HG02610 (cell line): ENCODE data around the gene SMIM22.
"Not testable (repeated sequence)": the region's sequence is repeated elsewhere in the genome, so short reads cannot be mapped to it uniquely, and the experiment has no call there.

Experiments
- ATAC-seq: cut with Tn5 transposase; IDR thresholded peaks from one replicate; pipeline ENCODE4 v1.9.1; 2021; ENCODE audit warnings: mild to moderate bottlenecking, moderate library complexity; ENCODE audit not compliant: unreplicated experiment

SMIM22 gene

DNA sequence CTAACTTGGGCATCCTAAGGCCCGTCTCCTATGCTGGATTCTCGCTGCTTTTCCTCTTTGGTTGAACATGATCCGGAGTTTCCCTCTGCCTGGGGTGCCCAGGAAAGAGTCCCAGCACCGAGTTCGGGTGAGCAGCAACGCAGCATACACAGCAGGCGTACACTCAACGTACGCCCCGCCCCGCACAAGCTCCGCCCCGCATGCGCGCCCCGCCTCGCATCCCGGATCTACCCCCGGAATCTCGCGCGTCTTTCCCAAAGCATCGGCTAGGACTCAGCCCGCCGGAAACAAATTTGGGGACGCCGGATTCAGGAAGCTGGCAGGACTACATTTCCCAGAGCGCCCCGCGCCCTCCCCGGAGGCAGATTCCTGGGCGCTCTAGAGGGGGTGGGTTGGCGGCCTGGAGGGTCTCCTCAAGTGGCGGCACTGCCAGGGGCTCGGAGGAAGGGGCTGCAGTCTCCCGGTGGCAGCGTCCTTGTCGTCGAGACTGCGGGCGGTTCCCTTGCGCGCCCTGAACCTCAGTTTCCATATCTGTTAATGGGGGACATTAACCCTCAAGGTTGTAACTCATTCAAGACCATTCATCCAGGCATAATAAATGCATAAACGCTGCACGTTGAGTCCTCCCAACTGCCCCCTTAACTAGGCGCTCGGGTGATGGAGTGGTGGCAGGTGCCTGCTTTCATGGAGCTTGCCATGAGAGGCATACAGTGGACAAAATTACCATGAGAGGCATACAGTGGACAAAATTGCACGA, 26.4 kb upstream of the SMIM22 start:
- ATAC-seq: peak; percentile 70

- ATAC-seq: no peak
Observed at GRCh38 chr16:4769306-4769638, 25.9 kb upstream of the SMIM22 start.

DNA sequence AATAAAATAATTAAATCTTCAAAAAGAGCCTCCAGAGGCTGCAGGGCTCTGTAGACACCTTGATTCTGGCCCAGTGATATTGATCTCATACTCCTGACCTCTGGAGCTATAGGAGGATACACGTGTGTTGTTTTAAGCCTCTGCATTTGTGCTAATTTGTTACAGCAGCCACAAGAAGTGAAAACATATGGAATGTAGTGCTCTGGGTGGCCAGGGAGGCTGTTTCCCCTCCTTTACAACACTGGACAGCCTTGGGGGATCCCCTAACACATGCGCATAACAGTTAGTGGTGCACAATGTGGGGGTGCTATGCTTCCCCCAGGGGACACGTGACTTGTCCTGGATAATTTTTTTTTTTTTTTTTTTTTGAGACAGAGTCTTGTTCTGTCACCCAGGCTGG, 23.5 kb upstream of the SMIM22 start:
- ATAC-seq: no peak

DNA sequence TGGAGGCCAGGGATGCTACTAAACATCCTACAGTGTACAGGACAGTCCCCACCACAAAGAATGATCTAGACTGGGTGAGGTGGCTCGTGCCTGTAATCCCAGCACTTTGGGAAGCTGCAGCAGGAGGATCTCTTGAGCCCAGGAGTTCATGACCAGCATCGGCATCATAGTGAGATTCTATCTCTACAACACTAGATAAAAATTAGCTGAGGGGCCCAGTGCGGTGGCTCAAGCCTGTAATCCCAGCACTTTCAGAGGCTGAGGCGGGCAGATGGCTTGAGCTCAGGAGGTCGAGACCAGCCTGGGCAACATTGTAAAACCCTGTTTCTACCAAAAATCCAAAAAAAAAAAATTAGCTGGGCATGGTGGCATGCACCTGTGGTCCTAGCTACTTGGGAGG, 22.8 kb upstream of the SMIM22 start:
- ATAC-seq: no peak

DNA sequence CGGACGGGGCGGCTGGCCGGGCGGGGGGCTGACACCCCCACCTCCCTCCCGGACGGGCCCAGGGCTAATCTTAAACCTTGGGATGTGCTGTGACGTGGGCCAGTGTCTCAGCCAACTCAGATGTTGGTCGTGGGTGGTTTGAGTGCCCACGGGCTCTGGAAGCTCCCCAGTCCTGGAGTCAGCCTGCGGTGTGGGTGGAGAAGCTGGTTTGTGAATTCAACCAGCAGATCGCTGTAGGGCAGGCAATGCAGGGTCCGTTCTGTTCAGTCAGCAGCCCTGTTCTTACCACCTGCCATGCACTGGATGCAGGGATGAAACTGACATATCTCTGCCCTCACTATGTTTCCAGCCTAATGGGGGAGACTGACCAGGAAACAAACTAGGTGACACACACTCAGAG, 20.2 kb upstream of the SMIM22 start:
- ATAC-seq: no peak

DNA sequence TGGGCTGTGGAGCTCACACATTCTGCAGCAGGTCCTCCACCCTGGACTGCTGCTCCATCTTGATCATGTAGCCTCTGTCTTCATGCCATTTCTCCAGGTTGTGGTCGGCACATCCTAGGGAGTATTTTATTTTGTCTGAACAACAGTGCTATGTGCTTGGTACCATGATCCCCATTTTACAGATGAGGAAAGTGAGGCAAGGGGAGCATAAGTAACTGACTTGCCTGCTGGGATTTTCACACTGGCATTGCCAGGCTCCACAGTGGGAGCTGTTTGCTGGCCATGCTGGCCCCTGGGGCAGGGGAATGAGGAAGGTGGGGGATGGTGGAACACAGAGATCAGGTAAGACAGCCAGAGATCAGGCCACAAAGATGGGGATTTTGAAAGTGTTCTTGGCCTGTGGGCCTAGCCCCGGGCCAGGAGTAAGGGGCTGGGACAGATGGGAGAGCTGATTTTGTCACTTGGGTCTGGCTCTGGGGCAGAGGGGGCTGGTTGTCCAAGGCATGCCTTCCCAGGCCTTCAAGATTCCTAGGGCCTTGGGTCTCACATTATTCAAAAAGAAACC, 18.9 kb upstream of the SMIM22 start:
- no peak for ATAC-seq

DNA sequence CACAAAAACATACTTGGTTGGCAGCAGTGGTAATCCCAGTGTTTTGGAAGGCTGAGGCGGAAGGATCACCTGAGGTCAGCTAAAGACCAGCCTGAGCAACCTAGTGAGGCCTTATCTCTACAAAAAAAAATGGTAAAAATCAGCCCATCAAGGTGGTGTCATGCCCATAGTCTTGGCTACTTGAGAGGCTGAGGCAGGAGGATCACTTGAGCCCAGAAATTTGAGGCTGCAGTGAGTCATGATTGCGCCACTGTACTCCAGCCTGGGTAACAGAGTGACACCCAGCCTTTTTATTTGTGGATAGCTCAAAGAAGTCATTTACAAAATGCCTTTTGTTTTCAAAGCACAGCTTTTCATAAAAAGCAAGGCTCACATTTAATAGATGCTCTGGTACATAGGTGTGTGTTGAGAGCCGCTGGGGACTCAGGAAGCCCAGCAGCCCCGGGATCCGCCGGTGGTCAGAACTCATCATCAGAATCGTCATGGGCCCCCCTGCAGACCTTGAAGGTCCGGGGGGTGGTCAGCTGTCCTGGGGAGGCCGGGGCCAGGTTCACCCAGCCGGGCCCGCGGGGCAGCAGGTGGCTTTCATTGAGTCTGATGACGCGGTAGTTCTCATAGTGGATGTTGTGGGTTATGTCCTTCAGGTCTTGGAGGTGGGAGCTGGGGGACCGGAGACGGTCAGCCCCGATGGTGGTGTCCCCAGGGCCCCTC, 17.7 kb upstream of the SMIM22 start:
- no peak for ATAC-seq

DNA sequence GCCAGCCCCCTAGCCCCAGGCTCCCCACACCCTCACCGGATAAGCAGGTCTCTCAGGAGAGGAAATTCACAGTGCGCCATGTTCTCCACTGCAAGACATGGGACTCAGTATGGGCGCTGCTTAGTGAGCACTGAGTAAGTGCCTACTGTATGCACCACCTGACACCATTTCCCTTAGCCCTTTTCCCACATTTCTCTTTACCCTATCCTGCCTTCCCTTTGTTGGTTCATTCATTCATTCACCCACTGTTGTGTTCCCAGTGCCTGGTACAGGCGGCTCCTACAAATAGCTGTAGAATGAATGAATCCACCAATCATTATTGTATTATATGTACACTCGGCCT, 17.1 kb upstream of the SMIM22 start:
- ATAC-seq: no peak

DNA sequence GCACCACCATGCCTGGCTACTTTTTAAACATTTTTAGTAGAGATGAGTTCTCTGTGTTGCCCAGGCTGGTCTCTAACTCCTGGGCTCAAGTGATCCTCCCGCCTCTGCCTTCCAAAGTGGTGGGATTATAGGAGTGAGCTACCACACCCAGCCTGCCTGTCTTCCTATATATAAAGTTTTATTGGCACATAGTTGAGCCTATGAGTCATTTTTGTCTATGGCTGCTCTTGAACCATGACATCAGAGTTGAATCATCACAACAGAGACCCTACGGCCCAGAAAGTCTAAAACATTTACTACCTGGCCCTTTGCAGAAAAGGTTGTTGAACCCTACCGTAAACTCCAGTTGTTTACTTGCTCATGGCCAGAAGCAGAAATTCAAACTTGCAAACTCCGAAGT, 14.9 kb upstream of the SMIM22 start:
- ATAC-seq: no peak

- no peak for ATAC-seq
Observed at GRCh38 chr16:4783251-4783950, 11.8 kb upstream of the SMIM22 start.

DNA sequence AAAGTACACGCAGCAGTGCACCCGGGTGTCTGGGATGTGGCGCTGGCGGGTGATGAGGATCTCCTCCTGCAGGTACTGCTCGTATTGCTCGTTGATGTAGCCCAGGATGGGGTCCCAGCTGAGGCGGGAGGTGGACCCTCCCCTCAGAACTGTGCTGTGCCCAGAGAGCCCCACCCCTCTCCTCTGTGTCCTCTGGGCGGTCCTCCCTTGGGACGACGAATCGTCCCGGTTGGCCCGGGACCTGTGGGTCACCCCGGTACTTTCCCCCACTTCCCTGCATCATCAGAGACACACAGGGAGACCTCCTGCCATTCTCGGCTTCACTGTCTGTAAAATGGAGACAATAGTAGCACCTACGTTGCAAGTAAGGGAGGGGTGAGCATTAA, 11.2 kb upstream of the SMIM22 start:
- ATAC-seq: no peak

DNA sequence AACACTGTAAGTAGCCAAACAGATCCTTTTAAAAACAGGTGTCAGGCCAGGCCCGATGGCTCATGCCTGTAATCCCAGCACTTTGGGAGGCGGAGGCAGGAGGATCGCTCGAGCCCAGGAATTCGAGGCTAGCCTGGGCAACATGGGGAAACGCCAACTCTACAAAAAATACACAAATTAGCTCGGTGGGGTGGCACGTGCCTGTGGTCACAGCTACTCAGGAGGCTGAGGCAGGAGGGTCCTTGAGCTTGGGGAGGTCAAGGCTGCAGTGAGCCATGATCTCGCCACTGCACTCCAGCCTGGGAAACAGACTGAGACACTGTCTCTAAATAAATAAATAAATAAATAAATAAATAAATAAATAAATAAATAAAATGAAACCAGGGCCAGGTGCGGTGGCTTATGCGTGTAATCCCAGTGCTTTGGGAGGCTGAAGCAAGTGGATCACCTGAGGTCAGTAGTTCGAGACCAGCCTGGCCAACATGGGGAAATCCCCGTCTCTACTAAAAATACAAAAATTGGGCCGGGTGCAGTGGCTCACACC, 10.7 kb upstream of the SMIM22 start:
- not testable (repeated sequence) for ATAC-seq

GRCh38 chr16:4785758-4786433, 9.3 kb upstream of the SMIM22 start:
- no peak for ATAC-seq

GRCh38 chr16:4787068-4787467, 8.1 kb upstream of the SMIM22 start:
- ATAC-seq: no peak

GRCh38 chr16:4787627-4788482, 7.3 kb upstream of the SMIM22 start, which contains the start of gene SEPTIN12:
SEPTIN12 (minus strand) TSS chr16:4788345; CDS start chr16:4787645, 700 bp downstream.
- ATAC-seq: no peak

DNA sequence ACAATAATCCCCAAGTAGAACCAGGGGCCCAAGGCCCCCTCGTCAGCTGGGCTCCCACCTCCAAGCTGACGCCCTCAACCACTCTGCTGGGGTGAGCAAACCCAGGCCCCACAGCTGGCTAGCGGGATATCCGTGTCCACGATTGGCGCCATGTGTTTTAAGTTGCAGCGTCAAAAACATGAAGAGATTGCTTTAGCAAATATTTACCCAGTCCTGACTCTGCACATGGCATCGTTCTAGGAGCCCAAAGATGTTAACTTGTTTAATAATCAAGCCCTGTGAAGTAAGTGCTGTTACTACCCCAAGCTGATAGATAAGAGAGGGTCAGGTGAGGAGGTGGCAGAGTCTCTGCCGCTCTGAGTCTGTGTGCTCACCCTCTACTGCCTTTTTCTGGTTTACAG, 6.7 kb upstream of the SMIM22 start:
- no peak for ATAC-seq

DNA sequence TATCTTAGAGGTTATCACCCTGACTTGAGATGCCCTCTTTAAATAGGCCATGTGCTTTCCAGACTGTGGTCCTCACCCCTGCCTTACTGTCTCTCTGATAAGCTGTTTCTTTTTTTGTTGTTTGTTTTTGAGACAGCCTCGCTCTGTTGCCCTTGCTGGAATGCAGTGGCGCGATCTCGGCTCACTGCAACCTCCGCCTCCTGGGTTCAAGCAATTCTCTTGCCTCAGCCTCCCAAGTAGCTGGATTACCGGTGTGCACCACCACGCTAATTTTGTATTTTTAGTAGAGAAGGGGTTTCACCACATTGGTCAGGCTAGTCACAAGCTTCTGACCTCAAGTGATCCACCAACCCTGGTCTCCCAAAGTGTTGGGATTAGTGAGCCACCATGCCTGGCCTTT, 6.3 kb upstream of the SMIM22 start:
- ATAC-seq: no peak

DNA sequence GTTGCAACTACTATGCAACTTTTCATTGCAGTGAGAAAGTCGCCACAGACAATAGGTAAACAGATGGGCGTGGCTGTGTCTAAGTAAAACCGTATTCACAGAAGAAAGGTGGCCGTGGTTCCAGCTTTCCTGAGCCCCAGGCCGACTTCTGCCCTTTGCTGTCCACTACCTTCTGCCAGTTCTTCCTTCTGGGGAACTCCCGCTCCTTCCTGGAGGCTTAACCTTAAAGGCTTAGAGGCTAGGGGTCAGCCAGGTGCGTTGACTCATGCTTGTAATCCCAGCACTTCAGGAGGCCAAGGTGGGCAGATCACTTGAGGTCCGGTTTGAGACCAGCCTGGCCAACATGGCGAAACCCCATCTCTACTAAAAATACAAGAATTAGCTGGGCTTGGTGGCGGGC, 4.9 kb upstream of the SMIM22 start:
- ATAC-seq: no peak

- ATAC-seq: no peak
Observed at GRCh38 chr16:4790871-4791270, 4.3 kb upstream of the SMIM22 start.

DNA sequence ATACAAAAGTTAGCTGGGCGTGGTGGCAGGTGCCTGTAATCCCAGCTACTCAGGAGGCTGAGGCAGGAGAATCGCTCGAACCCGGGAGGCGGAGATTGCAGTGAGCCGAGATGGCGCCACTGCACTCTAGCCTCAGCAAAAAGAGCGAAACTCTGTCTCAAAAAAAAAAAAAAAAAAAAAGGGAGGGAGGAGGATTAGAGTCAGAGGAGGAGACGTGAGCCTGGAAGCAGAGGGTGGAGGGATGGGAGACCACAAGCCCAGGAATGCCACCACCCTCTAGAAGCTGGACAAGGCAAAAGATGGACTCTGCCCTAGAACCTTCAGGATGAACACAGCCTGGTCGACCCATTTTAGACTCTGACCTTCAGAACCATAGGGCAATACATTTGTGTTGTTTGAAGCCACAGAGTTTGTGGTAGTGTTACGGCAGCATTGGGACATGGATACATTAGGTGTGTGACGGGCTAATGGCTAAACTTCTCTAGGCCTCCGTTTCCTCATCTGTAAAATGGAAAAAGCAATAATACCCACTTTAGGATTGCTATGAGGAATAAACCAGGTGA, 2.1 kb upstream of the SMIM22 start:
- ATAC-seq: no peak
